ENCODE data around the gene MYL12B.
"Not testable (repeated sequence)": the region's sequence is repeated elsewhere in the genome, so short reads cannot be mapped to it uniquely, and the experiment has no call there.

Gene MYL12B

GRCh38 chr18:3263132-3263700 lies 1.3 kb downstream of the MYL12B start:
- DNase-seq = no peak

GRCh38 chr18:3264362-3264761 lies 2.4 kb downstream of the MYL12B start:
- DNase-seq = no peak

- DNase-seq = no peak
Measured at GRCh38 chr18:3265564-3266033, 3.7 kb downstream of the MYL12B start.

- DNase-seq = no peak
Measured at GRCh38 chr18:3266062-3266608, 4.2 kb downstream of the MYL12B start.

GRCh38 chr18:3268306-3268705 lies 6.4 kb downstream of the MYL12B start:
- no peak for DNase-seq

- DNase-seq = no peak
Measured at GRCh38 chr18:3269241-3269913, 7.4 kb downstream of the MYL12B start.

- DNase-seq = no peak
Measured at GRCh38 chr18:3269914-3270299, 8.0 kb downstream of the MYL12B start.

- DNase-seq = no peak
Measured at GRCh38 chr18:3273042-3273441, 11.1 kb downstream of the MYL12B start.

GRCh38 chr18:3277643-3278213 lies 15.8 kb downstream of the MYL12B start:
- DNase-seq = not testable (repeated sequence)

GRCh38 chr18:3279201-3280185 lies 17.6 kb downstream of the MYL12B start:
- no peak for DNase-seq

GRCh38 chr18:3281456-3282400 lies 19.8 kb downstream of the MYL12B start:
- DNase-seq = no peak

- DNase-seq = no peak
Measured at GRCh38 chr18:3283253-3283863, 21.4 kb downstream of the MYL12B start.

GRCh38 chr18:3283908-3284307 lies 22.0 kb downstream of the MYL12B start:
- no peak for DNase-seq

- DNase-seq = no peak
Measured at GRCh38 chr18:3284501-3284900, 22.6 kb downstream of the MYL12B start.

GRCh38 chr18:3286159-3286558 lies 24.2 kb downstream of the MYL12B start:
- no peak for DNase-seq

- no peak for DNase-seq
Measured at GRCh38 chr18:3293196-3293951, 31.4 kb downstream of the MYL12B start.

- no peak for DNase-seq
Measured at GRCh38 chr18:3294435-3295080, 32.6 kb downstream of the MYL12B start.

GRCh38 chr18:3297025-3297984 lies 35.4 kb downstream of the MYL12B start:
- peak; percentile 91 for DNase-seq

GRCh38 chr18:3304832-3305231 lies 42.9 kb downstream of the MYL12B start:
- no peak for DNase-seq

All from activated T-cell treated with anti-CD3 and anti-CD28 coated beads for 4 hours (primary cell).